Natural killer cell (primary cell): ENCODE data around the gene MISP3. TPM values are rescaled to one million over a fixed set of nuclear protein-coding genes. Genes with fewer than 3 reads are reported as not detected.

Experiments used
- ATAC-seq, 3 donors: fragments of 150-1000 bp in 2 of 3; fragments of 200-7000 bp in 1 of 3; cut with Tn5 transposase; 1 replicate in 1 of 3; 2 replicates in 2 of 3; pipeline ENCODE4 v1.10.0; 2021; ENCODE audit warnings: mild to moderate bottlenecking in 2 of 3, moderate library complexity in 2 of 3
- DNase-seq, 2 donors: peaks; one replicate each; pipeline versions ENCODE4 v3.0.0 to v3.0.0-alpha.2; 2013 to 2021; ENCODE audit warnings: mixed read lengths in 1 of 2
- H3K27ac ChIP-seq: one replicate; pipeline ENCODE4 v1.5.1; 2013; ENCODE audit warnings: mild to moderate bottlenecking, low read length
- H3K27me3 ChIP-seq: one replicate; pipeline ENCODE4 v1.6.1; 2013; ENCODE audit warnings: low read length; ENCODE audit not compliant: control insufficient read depth, insufficient read depth
- H3K36me3 ChIP-seq: one replicate; pipeline ENCODE4 v1.6.1; 2013; ENCODE audit warnings: low read length; ENCODE audit not compliant: control insufficient read depth, insufficient read depth
- H3K4me1 ChIP-seq: one replicate; pipeline ENCODE4 v1.6.1; 2013; ENCODE audit warnings: low read length; ENCODE audit not compliant: control insufficient read depth, insufficient read depth
- H3K4me3 ChIP-seq: one replicate; pipeline ENCODE4 v1.5.1; 2013; ENCODE audit warnings: low read length
- H3K9me3 ChIP-seq: one replicate; pipeline ENCODE4 v1.6.1; 2013; ENCODE audit warnings: low read length; ENCODE audit not compliant: control insufficient read depth, insufficient read depth
- H3K27ac Mint-ChIP-seq, 2 donors: one replicate each; pipeline ENCODE4 v1.8.0; 2022; ENCODE audit warnings: mild to moderate bottlenecking in 2 of 2, mixed read lengths in 2 of 2, moderate library complexity in 1 of 2
- H3K27me3 Mint-ChIP-seq, 2 donors: one replicate each; pipeline ENCODE4 v1.8.0; 2022; ENCODE audit warnings: low read depth in 2 of 2, mixed read lengths in 2 of 2
- H3K36me3 Mint-ChIP-seq: one replicate; pipeline ENCODE4 v1.8.0; 2022; ENCODE audit warnings: mixed read lengths
- H3K4me1 Mint-ChIP-seq, 2 donors: one replicate each; pipeline ENCODE4 v1.8.0; 2022; ENCODE audit warnings: mixed read lengths in 2 of 2
- H3K4me3 Mint-ChIP-seq: one replicate; pipeline ENCODE4 v1.8.0; 2022; ENCODE audit warnings: mild to moderate bottlenecking, moderate library complexity, mixed read lengths
- H3K9me3 Mint-ChIP-seq, 2 donors: one replicate each; pipeline ENCODE4 v1.8.0; 2022; ENCODE audit warnings: mixed read lengths in 2 of 2
- WGBS: methylation state at CpG from one replicate; pipeline ENCODE4 v1.1.7; 2013; ENCODE audit warnings: missing lambda C conversion rate; ENCODE audit not compliant: insufficient coverage; 5-methylcytosine and 5-hydroxymethylcytosine counted together
- intact Hi-C: fragments of 100-400 bp; cut with micrococcal nuclease; formaldehyde crosslinking; loops from one replicate; pipeline ENCODE4 v1.14.2; 2022
- total RNA-seq, 4 donors: library from RNA; stranded (reverse); fragments of 120-200 nt in 1 of 4; gene quantifications; one replicate each; pipeline versions ENCODE4 v1.2.3 to v1.2.4, GENCODE V29; 2013 to 2022
- TF ChIP-seq, protein P1 (sequence below): fragments of 200-600 bp; IDR thresholded peaks from one replicate; pipeline ENCODE4 v1.8.0; 2022; ENCODE audit warnings: antibody characterized with exemption

MISP3 gene
- total RNA-seq, 3 donors from 2014 or later (not counting 1 experiment from before 2014, with no cell fraction given) = 2.4 to 4.1 (median 2.4) TPM

DNA sequence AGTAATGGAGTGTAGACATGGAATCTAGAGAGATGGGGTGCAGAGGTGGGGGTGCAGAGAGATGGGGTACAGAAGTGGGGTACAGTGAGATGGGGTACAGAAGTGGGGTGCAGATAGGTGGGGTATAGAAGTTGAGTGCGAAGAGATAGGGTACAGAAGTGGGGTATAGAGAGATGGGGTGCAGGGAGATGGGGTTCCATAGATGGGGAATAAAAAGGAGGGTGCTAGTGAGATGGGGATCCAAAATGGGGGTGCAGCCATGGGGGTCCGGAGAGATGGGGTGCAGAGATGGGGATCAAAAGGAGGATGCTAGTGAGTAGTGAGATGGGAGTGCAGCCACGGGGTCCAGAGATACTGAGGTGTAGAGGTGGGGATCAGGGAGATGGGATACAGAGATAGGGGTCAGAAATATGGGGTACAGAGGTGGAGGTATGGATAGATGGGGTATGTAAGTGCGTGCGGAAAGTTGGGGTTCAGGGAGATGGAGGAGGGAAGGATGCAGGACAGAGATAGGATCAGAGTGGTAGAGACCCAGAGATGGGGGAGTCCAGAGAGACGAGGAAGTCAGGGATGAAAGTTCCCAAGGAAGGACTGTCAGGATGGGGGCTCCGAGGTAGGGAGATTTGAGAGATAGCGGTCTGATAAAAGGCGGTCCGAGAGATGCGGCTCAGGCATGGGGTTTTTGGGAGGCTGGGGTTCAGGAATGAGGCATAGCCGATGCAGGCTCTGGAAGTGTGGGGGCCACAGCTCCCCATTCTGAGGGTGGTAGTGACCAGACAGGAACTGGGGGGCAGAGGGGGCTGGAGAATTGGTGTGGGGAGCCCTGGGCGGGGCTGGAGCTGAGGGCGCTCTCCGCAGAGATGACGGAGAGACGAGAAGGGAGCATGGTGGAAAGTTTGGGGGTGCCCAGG is 14.1 kb upstream of the MISP3 start:
- intact Hi-C loops = no loop called here
- peak overlapping the region; percentile 45 for H3K4me3 Mint-ChIP-seq
- H3K4me3 ChIP-seq = no peak overlapping the region
- DNase-seq (no peak), ATAC-seq (no peak)
- H3K27me3 ChIP-seq = peaks cover 20% of the 10 kb centered on the region
- no peaks in the 10 kb centered on the region for H3K9me3 ChIP-seq
- H3K4me1 Mint-ChIP-seq = peaks cover 9 to 22% of the 10 kb centered on the region in 2 donors
- peak overlapping the region in 1 of 2 donors; percentile 17 for H3K27ac Mint-ChIP-seq
- H3K36me3 ChIP-seq = no peaks in the 10 kb centered on the region
- peaks cover 21% of the 10 kb centered on the region for H3K4me1 ChIP-seq
- H3K9me3 Mint-ChIP-seq = no peaks in the 10 kb centered on the region
- no peak overlapping the region for H3K27ac ChIP-seq
- H3K27me3 Mint-ChIP-seq = peaks cover 20 to 30% of the 10 kb centered on the region in 2 donors
- TF ChIP-seq, protein P1, sequence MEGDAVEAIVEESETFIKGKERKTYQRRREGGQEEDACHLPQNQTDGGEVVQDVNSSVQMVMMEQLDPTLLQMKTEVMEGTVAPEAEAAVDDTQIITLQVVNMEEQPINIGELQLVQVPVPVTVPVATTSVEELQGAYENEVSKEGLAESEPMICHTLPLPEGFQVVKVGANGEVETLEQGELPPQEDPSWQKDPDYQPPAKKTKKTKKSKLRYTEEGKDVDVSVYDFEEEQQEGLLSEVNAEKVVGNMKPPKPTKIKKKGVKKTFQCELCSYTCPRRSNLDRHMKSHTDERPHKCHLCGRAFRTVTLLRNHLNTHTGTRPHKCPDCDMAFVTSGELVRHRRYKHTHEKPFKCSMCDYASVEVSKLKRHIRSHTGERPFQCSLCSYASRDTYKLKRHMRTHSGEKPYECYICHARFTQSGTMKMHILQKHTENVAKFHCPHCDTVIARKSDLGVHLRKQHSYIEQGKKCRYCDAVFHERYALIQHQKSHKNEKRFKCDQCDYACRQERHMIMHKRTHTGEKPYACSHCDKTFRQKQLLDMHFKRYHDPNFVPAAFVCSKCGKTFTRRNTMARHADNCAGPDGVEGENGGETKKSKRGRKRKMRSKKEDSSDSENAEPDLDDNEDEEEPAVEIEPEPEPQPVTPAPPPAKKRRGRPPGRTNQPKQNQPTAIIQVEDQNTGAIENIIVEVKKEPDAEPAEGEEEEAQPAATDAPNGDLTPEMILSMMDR = no peak
- WGBS = 24% methylated on average over 17 of the region's 17 CpGs
- H3K36me3 Mint-ChIP-seq = no peaks in the 10 kb centered on the region

DNA sequence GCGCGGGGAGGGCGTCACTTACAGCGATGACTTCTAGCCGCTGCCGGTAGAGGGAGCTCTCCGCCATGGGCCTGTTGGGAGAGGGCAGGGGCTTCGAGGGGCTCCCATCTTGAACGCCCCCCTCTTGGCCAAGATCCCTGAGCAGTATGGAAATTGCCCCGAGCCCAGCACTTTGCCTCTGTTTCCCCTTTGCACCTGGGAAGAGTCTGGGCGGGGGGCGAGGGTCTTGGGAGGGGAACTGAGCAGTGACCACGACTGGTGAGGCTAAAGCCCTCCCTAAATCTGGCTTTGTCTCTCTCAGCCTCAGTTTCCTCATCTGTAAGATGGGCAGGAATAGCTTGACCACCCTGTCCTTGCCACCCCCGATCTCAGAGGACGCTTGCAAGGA is 13.5 kb upstream of the MISP3 start:
- Histone ChIP-seq H3K4me1 (peaks cover 21% of the 10 kb centered on the region), H3K27ac (no peak overlapping the region), H3K9me3 (no peaks in the 10 kb centered on the region), H3K27me3 (peaks cover 20% of the 10 kb centered on the region), H3K4me3 (no peak overlapping the region), H3K36me3 (no peaks in the 10 kb centered on the region)
- intact Hi-C loops = no loop called here
- Mint-ChIP-seq H3K4me3 (no peak overlapping the region), H3K27me3 (peaks cover 20 to 30% of the 10 kb centered on the region in 2 donors), H3K9me3 (no peaks in the 10 kb centered on the region), H3K27ac (peak overlapping the region in 1 of 2 donors; percentile 17), H3K4me1 (peaks cover 9 to 18% of the 10 kb centered on the region in 2 donors), H3K36me3 (no peaks in the 10 kb centered on the region)
- ATAC-seq = peak in 2 of 3 donors; percentile 63 to 73
- WGBS = 24% methylated on average over 15 of the region's 15 CpGs
- TF ChIP-seq, protein P1 = peak; percentile 61
- peak; percentile 46 to 75 for DNase-seq

DNA sequence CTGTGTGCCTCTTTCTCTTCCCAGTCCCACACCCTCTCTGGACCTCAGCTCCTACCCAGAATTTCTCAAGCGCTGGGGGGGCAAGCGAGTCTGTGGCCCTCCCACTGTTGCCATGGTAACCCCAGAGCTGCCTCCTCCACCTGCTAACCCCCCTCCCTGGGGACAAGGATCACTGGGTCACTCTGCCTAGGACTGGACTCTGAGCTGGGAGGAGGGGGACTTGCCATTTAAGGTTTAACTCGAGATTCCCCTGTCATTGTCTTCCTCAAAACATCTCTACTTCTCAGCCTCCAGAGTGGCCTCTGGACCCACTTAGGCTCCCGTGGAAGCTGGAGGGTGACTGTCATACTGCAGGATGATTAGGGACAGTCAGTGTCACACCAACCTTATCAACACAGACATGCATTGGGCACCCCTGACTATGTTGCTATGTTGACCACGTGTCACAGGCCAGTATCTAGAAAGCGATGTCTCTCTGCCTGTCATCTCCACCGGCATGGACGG is 12.9 kb upstream of the MISP3 start:
- TF ChIP-seq, protein P1 = no peak
- no peak overlapping the region for H3K4me3 Mint-ChIP-seq
- WGBS = 61% methylated on average over 7 of the region's 8 CpGs

More for the DNA sequence above, 12.9 kb upstream of the MISP3 start:
- intact Hi-C loops = no loop called here
- Histone ChIP-seq H3K36me3 (no peaks in the 10 kb centered on the region), H3K27me3 (peaks cover 20% of the 10 kb centered on the region), H3K4me1 (peaks cover 21% of the 10 kb centered on the region), H3K27ac (no peak overlapping the region), H3K9me3 (no peaks in the 10 kb centered on the region), H3K4me3 (no peak overlapping the region)
- H3K9me3 Mint-ChIP-seq = no peaks in the 10 kb centered on the region
- DNase-seq (no peak), ATAC-seq (no peak)
- no peaks in the 10 kb centered on the region for H3K36me3 Mint-ChIP-seq
- H3K27ac Mint-ChIP-seq = no peak overlapping the region
- peaks cover 20 to 30% of the 10 kb centered on the region in 2 donors for H3K27me3 Mint-ChIP-seq
- peaks cover 9 to 15% of the 10 kb centered on the region in 2 donors for H3K4me1 Mint-ChIP-seq
